Hepatocyte (in vitro differentiated cells): ENCODE results near the gene RND1. TPM values are rescaled to one million over a fixed set of nuclear protein-coding genes. Genes with fewer than 3 reads are reported as not detected.
"Not testable (repeated sequence)": the region's sequence is repeated elsewhere in the genome, so short reads cannot be mapped to it uniquely, and the experiment has no call there.

Source experiments
- DNase-seq: peaks from one replicate; pipeline ENCODE4 v3.0.0-alpha.2; 2016; ENCODE audit warnings: low spot score
- H2AFZ ChIP-seq: fragments of 200-600 bp; sonication (generic); 2 replicates; pipeline ENCODE4 v1.6.0; 2016; ENCODE audit warnings: antibody characterized with exemption, mild to moderate bottlenecking
- H3K27ac ChIP-seq: fragments of 200-600 bp; sonication (generic); 2 replicates; pipeline ENCODE4 v1.5.1; 2016; ENCODE audit warnings: mild to moderate bottlenecking
- H3K27me3 ChIP-seq: fragments of 200-600 bp; sonication (generic); 2 replicates; pipeline ENCODE4 v1.6.1; 2016
- H3K36me3 ChIP-seq: fragments of 200-600 bp; sonication (generic); replicated peaks from 2 replicates; pipeline ENCODE4 v1.5.1; 2016; ENCODE audit warnings: low read depth; ENCODE audit not compliant: insufficient read depth
- H3K4me1 ChIP-seq: fragments of 200-600 bp; sonication (generic); 2 replicates; pipeline ENCODE4 v1.5.1; 2016; ENCODE audit warnings: mild to moderate bottlenecking, moderate library complexity; ENCODE audit not compliant: insufficient read depth
- H3K4me2 ChIP-seq: fragments of 200-600 bp; sonication (generic); 2 replicates; pipeline ENCODE4 v1.6.0; 2016
- H3K4me3 ChIP-seq: fragments of 200-600 bp; sonication (generic); 2 replicates; pipeline ENCODE4 v1.5.1; 2016; ENCODE audit warnings: mild to moderate bottlenecking
- H3K79me2 ChIP-seq: fragments of 200-600 bp; sonication (generic); 2 replicates; pipeline ENCODE4 v1.6.0; 2017; ENCODE audit warnings: mild to moderate bottlenecking
- H3K9me2 ChIP-seq: fragments of 200-600 bp; sonication (generic); replicated peaks from 2 replicates; pipeline ENCODE4 v1.6.0; 2017; ENCODE audit warnings: mild to moderate bottlenecking; ENCODE audit not compliant: insufficient read depth
- H3K9me3 ChIP-seq: fragments of 200-600 bp; sonication (generic); 2 replicates; pipeline ENCODE4 v1.5.1; 2016; ENCODE audit warnings: low read depth, mild to moderate bottlenecking
- H4K20me1 ChIP-seq: fragments of 200-600 bp; sonication (generic); 2 replicates; pipeline ENCODE4 v1.6.0; 2016; ENCODE audit warnings: mild to moderate bottlenecking; ENCODE audit not compliant: insufficient read depth, poor library complexity, severe bottlenecking
- EZH2 ChIP-seq: fragments of 200-600 bp; sonication (generic); IDR thresholded peaks from 2 replicates; pipeline ENCODE4 v1.6.1; 2016; ENCODE audit warnings: antibody characterized with exemption, mild to moderate bottlenecking, borderline replicate concordance
- EZH2phosphoT487 ChIP-seq: fragments of 200-600 bp; sonication (generic); IDR thresholded peaks from one replicate; pipeline ENCODE4 v1.6.1; 2018; ENCODE audit warnings: antibody characterized with exemption, mild to moderate bottlenecking, low read depth, moderate library complexity; ENCODE audit not compliant: unreplicated experiment, severe bottlenecking
- WGBS: methylation state at CpG from one replicate; pipeline ENCODE4 v1.1.6; 2016; ENCODE audit warnings: low lambda C conversion rate; ENCODE audit errors: missing lambda C conversion rate; 5-methylcytosine and 5-hydroxymethylcytosine counted together
- polyA plus RNA-seq: library from polyadenylated mRNA; unstranded; fragments of >200 nt; fragmentation: Nextera tagmentation; extraction: Ambion mirVana; gene quantifications from 2 replicates; pipeline ENCODE4 v1.2.1, GENCODE V29; 2016
- total RNA-seq: library from RNA; depleted of rRNA; stranded (reverse); fragments of >200 nt; gene quantifications from 2 replicates; pipeline ENCODE4 v1.2.3, GENCODE V29; 2014
- TF ChIP-seq, protein P1 (sequence below): fragments of 200-600 bp; sonication (generic); IDR thresholded peaks from 2 replicates; pipeline ENCODE4 v1.5.1; 2016; ENCODE audit warnings: antibody characterized with exemption, mild to moderate bottlenecking; ENCODE audit not compliant: poor library complexity

Gene RND1
- total and polyA plus RNA-seq, 2 experiments from 2014 or later, result 39.1 to 78.5 TPM

GRCh38 chr12:48852734-48853688 lies 12.7 kb downstream of the RND1 start:
- Histone ChIP-seq H4K20me1 (no peaks in the 10 kb centered on the region), H2AFZ (peak overlapping the region; percentile 50), H3K36me3 (no peaks in the 10 kb centered on the region), H3K4me1 (peaks cover 18% of the 10 kb centered on the region), H3K9me3 (no peaks in the 10 kb centered on the region), H3K27me3 (no peaks in the 10 kb centered on the region), H3K9me2 (no peaks in the 10 kb centered on the region), H3K79me2 (peaks cover 38% of the 10 kb centered on the region), H3K4me3 (no peak overlapping the region), H3K27ac (peak overlapping the region; percentile 12), H3K4me2 (peak overlapping the region; percentile 74)
- DNase-seq, result peak; percentile 92
- 19% methylated on average over 11 of the region's 11 CpGs for WGBS
- TF ChIP-seq EZH2 (no peak), EZH2phosphoT487 (no peak)
- TF ChIP-seq, protein P1, sequence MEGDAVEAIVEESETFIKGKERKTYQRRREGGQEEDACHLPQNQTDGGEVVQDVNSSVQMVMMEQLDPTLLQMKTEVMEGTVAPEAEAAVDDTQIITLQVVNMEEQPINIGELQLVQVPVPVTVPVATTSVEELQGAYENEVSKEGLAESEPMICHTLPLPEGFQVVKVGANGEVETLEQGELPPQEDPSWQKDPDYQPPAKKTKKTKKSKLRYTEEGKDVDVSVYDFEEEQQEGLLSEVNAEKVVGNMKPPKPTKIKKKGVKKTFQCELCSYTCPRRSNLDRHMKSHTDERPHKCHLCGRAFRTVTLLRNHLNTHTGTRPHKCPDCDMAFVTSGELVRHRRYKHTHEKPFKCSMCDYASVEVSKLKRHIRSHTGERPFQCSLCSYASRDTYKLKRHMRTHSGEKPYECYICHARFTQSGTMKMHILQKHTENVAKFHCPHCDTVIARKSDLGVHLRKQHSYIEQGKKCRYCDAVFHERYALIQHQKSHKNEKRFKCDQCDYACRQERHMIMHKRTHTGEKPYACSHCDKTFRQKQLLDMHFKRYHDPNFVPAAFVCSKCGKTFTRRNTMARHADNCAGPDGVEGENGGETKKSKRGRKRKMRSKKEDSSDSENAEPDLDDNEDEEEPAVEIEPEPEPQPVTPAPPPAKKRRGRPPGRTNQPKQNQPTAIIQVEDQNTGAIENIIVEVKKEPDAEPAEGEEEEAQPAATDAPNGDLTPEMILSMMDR, result peak; percentile 84

DNA sequence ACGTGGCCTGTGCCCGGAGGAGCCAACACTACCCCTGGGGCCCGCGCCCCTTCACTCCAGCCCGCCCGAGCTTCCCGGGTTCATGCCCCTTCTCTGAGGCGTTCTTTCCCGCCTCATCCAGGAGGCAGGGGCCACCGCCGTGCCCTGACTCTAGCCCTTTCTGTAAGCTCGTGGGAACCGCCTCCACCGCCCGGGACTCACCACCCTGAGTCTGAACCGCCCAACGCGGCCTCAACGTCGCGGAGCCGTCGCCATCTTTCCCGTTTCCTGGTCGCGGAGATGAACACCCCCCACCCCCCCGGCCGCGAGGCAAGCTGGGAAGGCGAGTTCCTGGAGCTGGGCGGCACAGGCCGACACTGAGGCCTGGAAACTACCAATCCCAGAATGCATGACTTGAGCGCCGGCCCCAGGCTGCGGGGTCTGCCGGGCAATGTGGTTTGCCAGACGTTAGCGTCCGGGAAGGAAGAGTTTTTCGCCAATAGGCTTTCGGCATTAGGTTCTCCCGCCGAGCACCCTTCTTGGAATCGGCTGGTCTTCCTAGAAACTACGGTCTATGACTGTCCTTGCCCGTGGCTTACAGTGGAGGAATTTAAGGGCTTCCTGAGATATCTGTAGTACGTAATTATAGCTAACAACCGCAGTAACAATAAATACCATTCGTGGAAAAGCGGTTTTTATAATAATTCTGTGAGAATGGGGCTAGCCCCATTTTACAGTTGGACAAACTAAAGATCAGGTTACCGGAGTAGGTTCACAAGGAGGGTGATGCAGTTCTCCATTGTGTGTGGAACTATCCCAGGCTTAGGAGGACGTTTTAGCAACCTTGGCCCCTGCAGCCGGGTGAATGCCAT lies 13.6 kb downstream of the RND1 start, which contains the start of gene DDX23:
TSS of gene DDX23 (minus strand) at position 281 of the 851 bp plus-strand sequence. CDS start 6,381 bp downstream, outside the sequence.
- Histone ChIP-seq H4K20me1 (peaks cover 1% of the 10 kb centered on the region), H3K79me2 (peaks cover 47% of the 10 kb centered on the region), H2AFZ (peak within 1 kb of the TSS; percentile 50), H3K4me1 (peaks cover 18% of the 10 kb centered on the region), H3K9me2 (no peaks in the 10 kb centered on the region), H3K4me2 (peak within 1 kb of the TSS; percentile 82), H3K4me3 (peak within 1 kb of the TSS; percentile 71), H3K36me3 (no peaks in the 10 kb centered on the region), H3K27me3 (no peaks in the 10 kb centered on the region), H3K9me3 (no peaks in the 10 kb centered on the region), H3K27ac (peak within 1 kb of the TSS; percentile 76)
- peak; percentile 97 for DNase-seq
- WGBS, result under 1% methylated on average over 46 of the region's 53 CpGs
- TF ChIP-seq, protein P1, result no peak

DNA sequence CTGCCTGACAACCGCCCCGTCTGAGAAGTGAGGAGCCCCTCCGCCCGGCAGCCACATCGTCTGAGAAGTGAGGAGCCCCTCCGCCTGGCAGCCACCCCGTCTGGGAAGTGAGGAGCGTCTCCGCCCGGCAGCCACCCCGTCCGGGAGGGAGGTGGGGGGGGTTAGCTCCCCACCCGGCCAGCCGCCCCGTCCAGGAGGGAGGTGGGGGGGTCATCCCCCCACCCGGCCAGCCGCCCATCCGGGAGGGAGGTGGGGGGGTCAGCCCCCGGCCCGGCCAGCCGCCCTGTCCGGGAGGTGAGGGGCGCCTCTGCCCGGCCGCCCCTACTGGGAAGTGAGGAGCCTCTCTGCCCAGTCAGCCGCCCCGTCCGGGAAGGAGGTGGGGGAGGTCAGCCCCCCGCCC lies 23.6 kb downstream of the RND1 start:
- 100% methylated on average over 5 of the region's 29 CpGs for WGBS
- H3K4me3 ChIP-seq, H3K79me2 ChIP-seq, H3K9me3 ChIP-seq, H2AFZ ChIP-seq, DNase-seq, H3K27ac ChIP-seq, H3K4me1 ChIP-seq, H3K9me2 ChIP-seq, H4K20me1 ChIP-seq, H3K36me3 ChIP-seq, H3K4me2 ChIP-seq, H3K27me3 ChIP-seq: not testable (repeated sequence)

- no peak for DNase-seq
- no peak overlapping the region for H3K4me3 ChIP-seq
- H3K36me3 ChIP-seq, result no peaks in the 10 kb centered on the region
- no peaks in the 10 kb centered on the region for H3K9me3 ChIP-seq
- no peaks in the 10 kb centered on the region for H3K4me1 ChIP-seq
- no peak overlapping the region for H2AFZ ChIP-seq
- H3K27me3 ChIP-seq, result no peaks in the 10 kb centered on the region
- TF ChIP-seq EZH2phosphoT487 (no peak), EZH2 (no peak)
- TF ChIP-seq, protein P1, result no peak
- no peak overlapping the region for H3K27ac ChIP-seq
- H3K9me2 ChIP-seq, result no peaks in the 10 kb centered on the region
- 94% methylated on average over 4 of the region's 4 CpGs for WGBS
- H3K79me2 ChIP-seq, result no peaks in the 10 kb centered on the region
- no peak overlapping the region for H3K4me2 ChIP-seq
- H4K20me1 ChIP-seq, result no peaks in the 10 kb centered on the region
Measured at GRCh38 chr12:48838048-48838447, 27.6 kb downstream of the RND1 start.
